Tibial nerve (tissue), 4 donors: ENCODE results near the gene THOC1. TPM values are rescaled to one million over a fixed set of nuclear protein-coding genes. Genes with fewer than 3 reads are reported as not detected.
"Not testable (repeated sequence)": the region's sequence is repeated elsewhere in the genome, so short reads cannot be mapped to it uniquely, and the experiment has no call there.

Experiments used
- DNase-seq, 2 donors: peaks; one replicate each; pipeline ENCODE4 v3.0.0-alpha.2; 2019; ENCODE audit warnings: low spot score in 2 of 2
- H3K27ac ChIP-seq, 4 donors: fragments of 200-600 bp; sonication (generic) in 3 of 4; one replicate each; pipeline ENCODE4 v1.5.1; 2017 to 2019; ENCODE audit warnings: mild to moderate bottlenecking in 1 of 4
- H3K27me3 ChIP-seq, 2 donors: fragments of 200-600 bp; sonication (generic) in 1 of 2; one replicate each; pipeline versions ENCODE4 v1.5.1 to v1.6.0; 2017 to 2019
- H3K36me3 ChIP-seq, 3 donors: fragments of 200-600 bp; sonication (generic); one replicate each; pipeline ENCODE4 v1.5.1; 2018 to 2019
- H3K4me1 ChIP-seq, 4 donors: fragments of 200-600 bp; sonication (generic) in 3 of 4; one replicate each; pipeline ENCODE4 v1.5.1; 2017 to 2019
- H3K4me3 ChIP-seq, 4 donors: fragments of 200-600 bp; sonication (generic) in 3 of 4; one replicate each; pipeline ENCODE4 v1.5.1; 2017 to 2019; ENCODE audit warnings: mild to moderate bottlenecking in 1 of 4, moderate library complexity in 1 of 4
- H3K9me3 ChIP-seq, 4 donors: fragments of 200-600 bp; sonication (generic) in 3 of 4; one replicate each; pipeline ENCODE4 v1.5.1; 2017 to 2019
- EP300 ChIP-seq, 2 donors: sonication (generic); formaldehyde crosslinking; IDR thresholded peaks; one replicate each; pipeline ENCODE4 v1.6.1; 2017; ENCODE audit warnings: antibody characterized with exemption in 2 of 2, mild to moderate bottlenecking in 1 of 2
- POLR2A ChIP-seq, 2 donors: fragments of 450-650 bp; IDR thresholded peaks; one replicate each; pipeline ENCODE4 v1.6.1; 2017; ENCODE audit warnings: antibody characterized with exemption in 2 of 2, mild to moderate bottlenecking in 2 of 2, moderate library complexity in 2 of 2
- WGBS, 2 donors: methylation state at CpG; one replicate each; pipeline ENCODE4 v1.1.5; 2018; 5-methylcytosine and 5-hydroxymethylcytosine counted together
- total RNA-seq, 4 donors: library from RNA; depleted of rRNA; stranded (reverse); fragments of >200 nt; gene quantifications; one replicate each; pipeline ENCODE4 v1.1.0, GENCODE V29; 2016
- TF ChIP-seq, protein P1 (sequence below), 5 experiments: fragments of 200-600 bp in 3 of 5; fragments of 450-650 bp in 2 of 5; sonication (generic) in 3 of 5; IDR thresholded peaks; one replicate each; pipeline ENCODE4 v1.5.1; 2016 to 2019; ENCODE audit warnings: antibody characterized with exemption in 5 of 5, mild to moderate bottlenecking in 3 of 5, moderate library complexity in 2 of 5

THOC1 gene
- total RNA-seq, 4 donors from 2014 or later: 43.3 to 53.4 (median 50.7) TPM

GRCh38 chr18:312415-312814 is 44.6 kb upstream of the THOC1 start:
- Histone ChIP-seq H3K4me1 (no peaks in the 10 kb centered on the region), H3K27me3 (no peaks in the 10 kb centered on the region), H3K9me3 (no peaks in the 10 kb centered on the region), H3K4me3 (no peak overlapping the region), H3K36me3 (no peaks in the 10 kb centered on the region), H3K27ac (no peak overlapping the region)
- DNase-seq: no peak
- TF ChIP-seq, protein P1, sequence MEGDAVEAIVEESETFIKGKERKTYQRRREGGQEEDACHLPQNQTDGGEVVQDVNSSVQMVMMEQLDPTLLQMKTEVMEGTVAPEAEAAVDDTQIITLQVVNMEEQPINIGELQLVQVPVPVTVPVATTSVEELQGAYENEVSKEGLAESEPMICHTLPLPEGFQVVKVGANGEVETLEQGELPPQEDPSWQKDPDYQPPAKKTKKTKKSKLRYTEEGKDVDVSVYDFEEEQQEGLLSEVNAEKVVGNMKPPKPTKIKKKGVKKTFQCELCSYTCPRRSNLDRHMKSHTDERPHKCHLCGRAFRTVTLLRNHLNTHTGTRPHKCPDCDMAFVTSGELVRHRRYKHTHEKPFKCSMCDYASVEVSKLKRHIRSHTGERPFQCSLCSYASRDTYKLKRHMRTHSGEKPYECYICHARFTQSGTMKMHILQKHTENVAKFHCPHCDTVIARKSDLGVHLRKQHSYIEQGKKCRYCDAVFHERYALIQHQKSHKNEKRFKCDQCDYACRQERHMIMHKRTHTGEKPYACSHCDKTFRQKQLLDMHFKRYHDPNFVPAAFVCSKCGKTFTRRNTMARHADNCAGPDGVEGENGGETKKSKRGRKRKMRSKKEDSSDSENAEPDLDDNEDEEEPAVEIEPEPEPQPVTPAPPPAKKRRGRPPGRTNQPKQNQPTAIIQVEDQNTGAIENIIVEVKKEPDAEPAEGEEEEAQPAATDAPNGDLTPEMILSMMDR (IDR thresholded peaks at IDR 0.05): no peak
- TF ChIP-seq POLR2A (IDR thresholded peaks at IDR 0.05) (no peak), EP300 (IDR thresholded peaks at IDR 0.05) (no peak)
- WGBS, 2 donors: 52 to 57% methylated on average over 4 of the region's 4 CpGs

DNA sequence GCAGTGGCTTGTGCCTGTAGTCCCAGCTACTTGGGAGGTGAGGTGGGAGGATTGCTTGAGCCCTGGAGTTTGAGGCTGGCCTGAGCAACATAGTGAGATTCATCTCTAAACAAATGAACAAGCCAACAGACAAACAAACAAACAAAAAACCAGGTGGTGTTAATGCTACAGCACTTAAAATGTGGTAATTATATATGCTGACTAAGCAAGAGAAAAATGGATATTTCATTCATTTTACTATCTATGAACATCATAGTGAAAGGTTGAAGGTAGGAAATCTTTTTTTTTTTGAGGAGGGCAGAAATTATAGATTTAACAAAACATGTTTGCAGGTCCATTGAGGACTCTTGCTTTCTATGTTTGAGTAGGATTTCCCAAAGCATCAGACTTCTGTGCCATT is 42.2 kb upstream of the THOC1 start:
- Histone ChIP-seq H3K27ac (no peak overlapping the region), H3K36me3 (no peaks in the 10 kb centered on the region), H3K27me3 (no peaks in the 10 kb centered on the region), H3K4me1 (no peaks in the 10 kb centered on the region), H3K4me3 (no peak overlapping the region), H3K9me3 (no peaks in the 10 kb centered on the region)
- DNase-seq: no peak
- TF ChIP-seq, protein P1 (IDR thresholded peaks at IDR 0.05): no peak
- TF ChIP-seq EP300 (IDR thresholded peaks at IDR 0.05): no peak
- no peak for TF ChIP-seq POLR2A (IDR thresholded peaks at IDR 0.05)

DNA sequence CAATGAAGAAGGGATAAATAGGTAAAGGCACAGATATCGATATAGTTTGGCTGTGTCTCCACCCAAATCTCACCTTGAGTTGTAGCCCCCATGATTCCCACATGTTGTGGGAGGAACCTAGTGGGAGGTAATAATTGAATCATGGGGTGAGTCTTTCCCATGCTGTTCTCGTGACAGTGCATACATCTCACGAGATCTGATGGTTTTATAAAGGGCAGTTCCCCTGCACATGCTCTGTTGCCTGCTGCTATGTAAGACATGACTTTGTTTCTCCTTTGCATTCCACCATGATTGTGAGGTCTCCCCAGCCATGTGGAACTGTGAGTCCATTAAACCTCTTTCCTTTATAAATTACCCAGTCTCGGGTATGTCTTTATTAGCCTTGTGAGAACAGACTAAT is 40.2 kb upstream of the THOC1 start:
- not testable (repeated sequence) for H3K9me3 ChIP-seq, H3K36me3 ChIP-seq, H3K27me3 ChIP-seq, H3K27ac ChIP-seq, H3K4me1 ChIP-seq, DNase-seq, H3K4me3 ChIP-seq
- WGBS, 2 donors: 88 to 90% methylated on average over 4 of the region's 4 CpGs

DNA sequence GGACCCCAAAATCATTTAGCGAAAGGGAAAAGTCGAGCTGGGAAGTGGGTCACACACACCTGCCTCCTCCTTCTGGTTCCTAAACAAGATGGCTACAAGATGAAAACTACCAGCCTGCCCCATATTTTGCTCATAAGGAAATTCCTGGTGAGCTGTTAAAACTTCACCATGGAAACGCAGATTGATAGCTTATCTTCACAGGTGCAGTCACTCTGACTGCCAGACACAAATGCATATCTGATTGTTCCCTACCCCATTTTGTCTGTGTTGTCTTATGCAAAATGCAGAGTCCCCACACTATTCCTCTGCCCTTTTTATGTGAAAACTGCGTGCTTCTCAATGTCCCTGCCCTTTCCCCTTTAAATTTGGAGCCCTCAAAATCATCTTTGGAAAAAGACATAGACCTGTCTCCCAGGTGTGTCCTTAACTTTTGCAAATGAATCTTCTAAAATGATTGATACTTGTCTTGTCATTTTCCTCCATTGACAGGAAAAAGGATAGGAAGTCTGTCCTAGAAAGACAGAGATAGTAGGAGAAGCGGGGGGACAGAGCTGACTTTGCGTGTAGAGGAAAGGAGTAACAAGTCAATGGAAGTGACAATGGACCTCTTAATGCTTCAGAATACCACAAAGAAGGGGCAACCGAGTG is 38.9 kb upstream of the THOC1 start:
- Histone ChIP-seq H3K27ac (no peak overlapping the region), H3K4me1 (no peaks in the 10 kb centered on the region), H3K4me3 (no peak overlapping the region), H3K9me3 (no peaks in the 10 kb centered on the region), H3K36me3 (no peaks in the 10 kb centered on the region), H3K27me3 (no peaks in the 10 kb centered on the region)
- WGBS, 2 donors: 84 to 89% methylated on average over 7 of the region's 7 CpGs
- TF ChIP-seq POLR2A (IDR thresholded peaks at IDR 0.05): no peak
- no peak for TF ChIP-seq EP300 (IDR thresholded peaks at IDR 0.05)
- TF ChIP-seq, protein P1 (IDR thresholded peaks at IDR 0.05): no peak
- DNase-seq: no peak

DNA sequence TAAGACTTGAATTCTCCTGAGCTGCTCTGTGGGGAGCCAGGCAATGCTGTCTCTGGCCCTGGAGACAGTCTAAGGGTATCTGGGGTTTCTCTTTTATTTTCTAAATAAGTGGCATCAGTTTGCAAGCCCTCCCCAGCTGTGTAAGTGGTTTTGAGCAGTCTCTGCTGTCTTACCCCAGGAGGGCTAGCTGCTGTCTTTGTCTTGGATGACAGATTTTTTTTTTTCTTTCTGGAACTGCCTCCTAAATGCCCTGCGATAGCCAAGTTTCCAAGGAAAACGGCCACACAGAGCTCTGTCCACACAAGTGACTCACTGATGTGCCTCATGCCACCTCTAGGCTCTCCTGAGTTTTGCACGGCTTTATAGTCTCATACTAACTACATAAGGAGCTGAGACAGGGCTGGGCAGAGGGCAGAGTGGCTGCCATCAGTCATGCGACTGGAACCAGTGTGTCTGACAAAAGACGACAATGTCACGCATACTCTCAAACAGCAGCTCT is 37.2 kb upstream of the THOC1 start:
- H3K9me3 ChIP-seq: no peaks in the 10 kb centered on the region
- WGBS, 2 donors: 44 to 67% methylated on average over 6 of the region's 6 CpGs
- H3K4me3 ChIP-seq: no peak overlapping the region
- H3K27me3 ChIP-seq: no peaks in the 10 kb centered on the region
- no peaks in the 10 kb centered on the region for H3K36me3 ChIP-seq
- no peaks in the 10 kb centered on the region for H3K4me1 ChIP-seq
- DNase-seq: no peak
- no peak for TF ChIP-seq EP300 (IDR thresholded peaks at IDR 0.05)
- TF ChIP-seq, protein P1 (IDR thresholded peaks at IDR 0.05): no peak
- H3K27ac ChIP-seq: no peak overlapping the region

DNA sequence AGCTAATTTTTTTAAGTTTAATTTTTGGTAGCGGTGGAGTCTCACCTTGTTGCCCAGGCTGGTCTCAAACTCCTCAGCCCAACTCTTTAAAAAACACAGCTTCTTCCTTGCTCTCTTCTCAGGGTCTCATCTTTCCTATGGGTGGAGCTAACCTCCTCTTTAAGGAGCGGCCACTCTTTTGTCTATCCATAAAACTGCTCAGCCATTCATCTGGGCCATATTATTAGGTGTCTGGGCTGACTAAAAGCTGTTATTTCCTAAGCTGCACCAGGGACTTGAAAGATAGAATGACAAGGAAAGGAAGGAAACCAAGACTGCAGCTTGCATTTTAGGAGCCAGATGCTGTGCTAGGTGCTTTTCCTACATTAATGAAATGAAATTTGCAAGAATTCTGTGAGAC is 35.8 kb upstream of the THOC1 start:
- Histone ChIP-seq H3K27ac (no peak overlapping the region), H3K9me3 (no peaks in the 10 kb centered on the region), H3K4me3 (no peak overlapping the region), H3K36me3 (no peaks in the 10 kb centered on the region), H3K27me3 (no peaks in the 10 kb centered on the region), H3K4me1 (no peaks in the 10 kb centered on the region)
- 77 to 78% methylated on average over 2 of the region's 2 CpGs for WGBS, 2 donors
- DNase-seq: no peak
- TF ChIP-seq, protein P1 (IDR thresholded peaks at IDR 0.05): no peak
- TF ChIP-seq POLR2A (IDR thresholded peaks at IDR 0.05) (no peak), EP300 (IDR thresholded peaks at IDR 0.05) (no peak)
